HepG2 (cell line): ENCODE data around the gene TCAIM. TPM values are rescaled to one million over a fixed set of nuclear protein-coding genes. Genes with fewer than 3 reads are reported as not detected.

ENCODE experiments used
- ATAC-seq: fragments of 200-7000 bp; cut with Tn5 transposase; 3 replicates; pipeline ENCODE4 v1.9.1; 2020; ENCODE audit warnings: mild to moderate bottlenecking, moderate library complexity
- BruUV-seq: library from RNA; stranded (reverse); fragments of 400-500 nt; replicated peaks from 2 replicates; lab custom pipeline; 2021; lab: Mats Ljungman, UMichigan
- CTCF ChIA-PET: fragments of 300-600 bp; formaldehyde crosslinking; extraction: SDS; loops from one replicate; lab custom pipeline; 2021; ENCODE audit warnings: low total read pairs, inconsistent platforms, low intra/inter-chr PET ratio; lab: Yijun Ruan, JAX
- POLR2A ChIA-PET: fragments of 350-600 bp; sonication (Branson Sonifier 250); formaldehyde crosslinking; loops from one replicate; lab custom pipeline; 2020; ENCODE audit warnings: antibody characterized with exemption, inconsistent platforms; lab: Yijun Ruan, JAX
- DNase-seq: peaks from one replicate; pipeline ENCODE4 v3.0.0-alpha.2; 2015; ENCODE audit warnings: low spot score
- FAIRE-seq: peaks from 3 replicates; lab custom pipeline; 2011; peaks lifted over from hg19 to GRCh38; lab: Jason Lieb, UNC
- H2AFZ ChIP-seq: one replicate; pipeline ENCODE4 v1.6.1; 2011; ENCODE audit warnings: low read length, inconsistent platforms
- H3K27ac ChIP-seq: fragments of 300-600 bp; 3 replicates; pipeline ENCODE4 v1.8.0; 2011; ENCODE audit warnings: mixed run types, mild to moderate bottlenecking, mixed read lengths, low read length, inconsistent platforms; ENCODE audit not compliant: insufficient read depth; ENCODE audit errors: extremely low read length
- H3K27me3 ChIP-seq, 2 experiments: fragments of 200-600 bp in 1 of 2; 2 replicates in 1 of 2; 3 replicates in 1 of 2; pipeline versions ENCODE4 v1.6.0 to v1.8.0; 2011; ENCODE audit warnings: low read length in 2 of 2, mild to moderate bottlenecking in 2 of 2, moderate library complexity in 2 of 2, inconsistent platforms in 1 of 2; ENCODE audit not compliant: insufficient read depth in 2 of 2, control insufficient read depth in 1 of 2
- H3K36me3 ChIP-seq, 2 experiments: fragments of 200-600 bp in 1 of 2; replicated peaks in 1 of 2; 2 replicates in 1 of 2; 3 replicates in 1 of 2; pipeline versions ENCODE4 v1.5.1 to v1.8.0; 2011; ENCODE audit warnings: low read length in 2 of 2, inconsistent platforms in 1 of 2; ENCODE audit not compliant: insufficient read depth in 2 of 2, control insufficient read depth in 1 of 2
- H3K4me1 ChIP-seq: 2 replicates; pipeline ENCODE4 v1.5.1; 2012; ENCODE audit warnings: low read length, inconsistent platforms; ENCODE audit not compliant: insufficient read depth
- H3K4me2 ChIP-seq: 2 replicates; pipeline ENCODE4 v1.6.0; 2011; ENCODE audit warnings: low read depth, low read length, inconsistent platforms
- H3K4me3 ChIP-seq, 3 experiments: fragments of 200-600 bp in 1 of 3; sonication (generic), shearing (Covaris generic) in 1 of 3; replicated peaks in 1 of 3; 2 replicates each; pipeline ENCODE4 v1.5.1; 2011 to 2016; ENCODE audit warnings: low read length in 3 of 3, inconsistent platforms in 2 of 3, low read depth in 2 of 3, mild to moderate bottlenecking in 2 of 3, control low read depth in 1 of 3, mixed read lengths in 1 of 3; ENCODE audit not compliant: insufficient read depth in 1 of 3
- H3K79me2 ChIP-seq: one replicate; pipeline ENCODE4 v1.6.1; 2011; ENCODE audit warnings: low read length, inconsistent platforms; ENCODE audit not compliant: insufficient read depth
- H3K9ac ChIP-seq: 2 replicates; pipeline ENCODE4 v1.6.0; 2011; ENCODE audit warnings: mild to moderate bottlenecking, low read depth, low read length, inconsistent platforms; ENCODE audit not compliant: insufficient read depth
- H3K9me3 ChIP-seq: 2 replicates; pipeline ENCODE4 v1.5.1; 2012; ENCODE audit warnings: mild to moderate bottlenecking, low read length
- H4K20me1 ChIP-seq: 2 replicates; pipeline ENCODE4 v1.6.0; 2011; ENCODE audit warnings: inconsistent platforms, mild to moderate bottlenecking, low read length, moderate library complexity; ENCODE audit not compliant: insufficient read depth
- AFF4 ChIP-seq: sonication (generic); formaldehyde crosslinking; IDR thresholded peaks from 2 replicates; pipeline ENCODE4 v1.4.0; 2020; ENCODE audit warnings: missing genetic modification reagents
- MTA3 ChIP-seq: sonication (generic); formaldehyde crosslinking; IDR thresholded peaks from 2 replicates; pipeline ENCODE4 v1.4.0; 2020; ENCODE audit warnings: missing genetic modification reagents
- MYC ChIP-seq: sonication (generic); formaldehyde crosslinking; IDR thresholded peaks from 2 replicates; pipeline ENCODE4 v1.9.0; 2021; ENCODE audit warnings: missing genetic modification reagents, borderline replicate concordance
- NFKBIZ ChIP-seq: IDR thresholded peaks from 2 replicates; pipeline ENCODE4 v1.6.1; 2018; ENCODE audit warnings: missing genetic modification reagents, missing compliant biosample characterization
- ZKSCAN5 ChIP-seq: sonication (generic); formaldehyde crosslinking; IDR thresholded peaks from 2 replicates; pipeline ENCODE4 v1.5.1; 2020; ENCODE audit warnings: mild to moderate bottlenecking, missing genetic modification reagents
- ZNF766 ChIP-seq: sonication (generic); formaldehyde crosslinking; IDR thresholded peaks from 2 replicates; pipeline ENCODE4 v1.5.0; 2020; ENCODE audit warnings: missing genetic modification reagents, borderline replicate concordance
- WGBS: methylation state at CpG from one replicate; pipeline ENCODE4 v1.1.6; 2017; ENCODE audit warnings: low lambda C conversion rate; 5-methylcytosine and 5-hydroxymethylcytosine counted together
- in situ Hi-C: cut with HindIII; loops from 2 replicates; pipeline ENCODE4 v1.10.0; 2017; ENCODE audit warnings: low pct_unique_long_range_greater_than_20kb; ENCODE audit not compliant: extremely low pct_ligation_motif_present
- intact Hi-C: fragments of 100-400 bp; cut with micrococcal nuclease; formaldehyde crosslinking; loops from one replicate; pipeline ENCODE4 v1.10.0; 2022; ENCODE audit not compliant: unreplicated experiment
- polyA plus RNA-seq, 8 experiments: library from polyadenylated mRNA; depleted of rRNA in 3 of 8; stranded (reverse) in 7 of 8; unstranded in 1 of 8; fragments of >200 nt; fragmentation: Illumina TruSeq in 4 of 8; extraction: Trizol in 4 of 8; gene quantifications; 2 replicates each; pipeline versions ENCODE4 v1.2.1 to v1.2.3, GENCODE V29; 2011 to 2016; ENCODE audit warnings: low read depth in 4 of 8, missing spikeins in 1 of 8, mixed read lengths in 1 of 8; ENCODE audit not compliant: insufficient read depth in 1 of 8
- total RNA-seq, 5 experiments: library from RNA; depleted of rRNA; stranded (reverse); fragments of >200 nt; fragmentation: Illumina TruSeq; extraction: Trizol; gene quantifications; 2 replicates each; pipeline ENCODE4 v1.2.3, GENCODE V29; 2016; ENCODE audit warnings: low read depth in 1 of 5
- TF ChIP-seq, protein P1 (sequence below), 2 experiments: sonication (generic) in 1 of 2; formaldehyde crosslinking in 1 of 2; IDR thresholded peaks; 2 replicates each; pipeline versions ENCODE4 v1.5.1 to v1.6.1; 2011 to 2020; ENCODE audit warnings: borderline replicate concordance in 1 of 2, low read depth in 1 of 2, low read length in 1 of 2, mild to moderate bottlenecking in 1 of 2, missing genetic modification reagents in 1 of 2, moderate library complexity in 1 of 2

Gene TCAIM
- total and polyA plus RNA-seq, 2 of the 13 experiments (the other 11 are each of a cell fraction or from before 2014, with no cell fraction given), result 16.9 to 22.6 TPM

GRCh38 chr3:44429459-44429858 lies 90.9 kb downstream of the TCAIM start (continued):
- TF ChIP-seq ZNF766, result no peak

DNA sequence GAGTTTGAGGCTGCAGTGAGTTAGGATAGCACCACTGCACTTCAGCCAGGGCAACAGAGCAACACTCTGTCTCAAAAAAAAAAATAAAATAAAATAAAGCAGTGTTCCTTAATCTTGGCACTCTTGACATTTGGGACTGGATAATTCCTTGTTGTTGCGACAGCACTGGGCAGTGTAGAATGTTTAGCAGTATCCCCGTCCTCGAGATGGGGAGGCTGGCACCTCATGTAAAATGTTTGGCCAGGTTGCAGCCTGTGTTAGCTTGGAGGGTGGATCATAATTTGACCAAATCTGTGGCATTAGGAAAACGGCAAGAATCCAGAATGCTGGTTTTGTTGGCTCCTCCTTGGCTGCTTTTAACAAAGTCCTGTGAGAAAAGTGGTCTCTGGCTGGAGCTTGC lies 91.9 kb downstream of the TCAIM start:
- Histone ChIP-seq H2AFZ (no peak overlapping the region), H3K27ac (no peak overlapping the region), H3K4me2 (no peak overlapping the region), H3K9ac (no peak overlapping the region), H4K20me1 (no peaks in the 10 kb centered on the region), H3K4me1 (peaks cover 26% of the 10 kb centered on the region), H3K36me3 (no peaks in the 10 kb centered on the region), H3K4me3 (no peak overlapping the region), H3K79me2 (no peaks in the 10 kb centered on the region), H3K9me3 (no peaks in the 10 kb centered on the region), H3K27me3 (no peaks in the 10 kb centered on the region)
- no peak for ATAC-seq
- CTCF ChIA-PET, result no interaction called here
- FAIRE-seq, result no peak
- TF ChIP-seq MYC (CRISPR knock-in tag) (no peak), NFKBIZ (CRISPR knock-in tag) (no peak), MTA3 (no peak), AFF4 (CRISPR knock-in tag) (no peak), ZKSCAN5 (CRISPR knock-in tag) (no peak)
- TF ChIP-seq, protein P1, sequence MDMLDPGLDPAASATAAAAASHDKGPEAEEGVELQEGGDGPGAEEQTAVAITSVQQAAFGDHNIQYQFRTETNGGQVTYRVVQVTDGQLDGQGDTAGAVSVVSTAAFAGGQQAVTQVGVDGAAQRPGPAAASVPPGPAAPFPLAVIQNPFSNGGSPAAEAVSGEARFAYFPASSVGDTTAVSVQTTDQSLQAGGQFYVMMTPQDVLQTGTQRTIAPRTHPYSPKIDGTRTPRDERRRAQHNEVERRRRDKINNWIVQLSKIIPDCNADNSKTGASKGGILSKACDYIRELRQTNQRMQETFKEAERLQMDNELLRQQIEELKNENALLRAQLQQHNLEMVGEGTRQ (IDR thresholded peaks at IDR 0.05; ENCODE audit: low read depth, low read length), result no peak
- TF ChIP-seq, protein P1 (CRISPR knock-in tag; IDR thresholded peaks at IDR 0.05; ENCODE audit: borderline replicate concordance), result no peak
- intact Hi-C loops, result no loop called here
- in situ Hi-C loops, result loop anchor here (10.0 kb wide), 1 partner anchor 106 kb away; no protein-coding TSS in a partner anchor
- DNase-seq, result no peak
- WGBS, result 59% methylated on average over 4 of the region's 4 CpGs
- POLR2A ChIA-PET, result interaction anchor here (1.0 to 1.5 kb wide), 2 partner anchors 9 to 92 kb away, joined by 3 to 5 read pairs; partner anchors contain the start of gene TCAIM
- BruUV-seq, result no TSS peak
